ENCODE measurements around the gene HBG1. TPM values are rescaled to one million over a fixed set of nuclear protein-coding genes. Genes with fewer than 3 reads are reported as not detected.

Gene HBG1
- total RNA-seq, 1 experiment from 2014 or later, result 2.3 TPM

DNA sequence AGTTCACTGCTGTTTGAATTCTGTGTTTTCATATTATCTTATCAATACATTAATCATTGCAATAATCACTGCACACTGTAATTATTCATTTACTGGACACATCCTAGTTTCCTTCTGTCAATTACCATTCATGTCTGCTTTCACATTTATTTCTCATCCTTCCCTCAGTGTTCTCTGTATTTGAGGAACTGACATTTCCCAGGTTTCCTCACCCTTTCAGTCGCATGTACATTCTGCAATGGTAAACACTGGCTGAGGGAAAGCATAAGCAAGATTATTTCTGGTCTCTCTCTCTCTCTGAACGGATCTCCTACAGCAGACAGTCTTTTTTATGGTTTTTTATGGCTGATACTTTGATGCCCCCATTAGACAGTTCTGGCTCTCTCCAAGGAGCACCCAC lies 11.2 kb downstream of the HBG1 start:
- ATAC-seq, result no peak
- no TSS peak for BruUV-seq (replicated peaks)
- no peak for DNase-seq (ENCODE audit: low read depth, low spot score)
- Histone ChIP-seq H3K9me3 (ENCODE audit: control insufficient read depth, insufficient read depth, low read depth, low read length) (no peaks in the 10 kb centered on the region), H3K4me3 (ENCODE audit: low read depth in 2 of 2, low read length in 2 of 2) (no peak overlapping the region), H3K27ac (ENCODE audit: low read length) (no peak overlapping the region), H3K4me1 (ENCODE audit: control insufficient read depth, insufficient read depth, low read length) (no peaks in the 10 kb centered on the region), H3K27me3 (ENCODE audit: control insufficient read depth, insufficient read depth, low read length) (peaks cover 2% of the 10 kb centered on the region; the same call in 1 of the 2 replicates), H3K36me3 (ENCODE audit: control insufficient read depth, insufficient read depth, low read length) (no peaks in the 10 kb centered on the region)
- ChIA-PET POLR2A (no interaction called here), CTCF (no interaction called here)
- in situ Hi-C loops (cut with HindIII; ENCODE audit: low pct_unique_long_range_greater_than_20kb, low sequenced_read_pairs) (no loop called here), intact Hi-C loops (cut with micrococcal nuclease; ENCODE audit: unreplicated experiment) (no loop called here)
- TF ChIP-seq CTCF (IDR thresholded peaks at IDR 0.05) (no peak), TCF7L2 (IDR thresholded peaks at IDR 0.05; ENCODE audit: low read depth, low read length) (no peak), SIN3A (IDR thresholded peaks at IDR 0.05; ENCODE audit: borderline replicate concordance, insufficient read depth, low read depth, low read length) (no peak), REST (IDR thresholded peaks at IDR 0.05; ENCODE audit: insufficient read depth in 1 of 2, low read depth in 2 of 2, low read length in 1 of 2) (no peak), POLR2AphosphoS5 (IDR thresholded peaks at IDR 0.05; ENCODE audit: low read depth, low read length) (no peak)

DNA sequence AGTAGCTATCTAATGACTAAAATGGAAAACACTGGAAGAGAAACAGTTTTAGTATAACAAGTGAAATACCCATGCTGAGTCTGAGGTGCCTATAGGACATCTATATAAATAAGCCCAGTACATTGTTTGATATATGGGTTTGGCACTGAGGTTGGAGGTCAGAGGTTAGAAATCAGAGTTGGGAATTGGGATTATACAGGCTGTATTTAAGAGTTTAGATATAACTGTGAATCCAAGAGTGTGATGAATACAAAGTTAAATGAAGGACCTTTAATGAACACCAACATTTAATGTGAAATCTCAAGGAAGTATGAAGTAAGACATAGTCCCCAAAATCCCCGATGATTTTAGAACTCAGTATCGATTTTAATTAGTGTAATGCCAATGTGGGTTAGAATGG lies 12.2 kb downstream of the HBG1 start:
- in situ Hi-C loops (cut with HindIII; ENCODE audit: low pct_unique_long_range_greater_than_20kb, low sequenced_read_pairs), result no loop called here
- H3K9me3 ChIP-seq (ENCODE audit: control insufficient read depth, insufficient read depth, low read depth, low read length), result no peaks in the 10 kb centered on the region
- H3K27ac ChIP-seq (ENCODE audit: low read length), result no peak overlapping the region
- no peaks in the 10 kb centered on the region for H3K36me3 ChIP-seq (ENCODE audit: control insufficient read depth, insufficient read depth, low read length)
- ChIA-PET POLR2A (no interaction called here), CTCF (no interaction called here)
- H3K4me3 ChIP-seq (ENCODE audit: low read depth in 2 of 2, low read length in 2 of 2), result no peak overlapping the region
- no peaks in the 10 kb centered on the region for H3K4me1 ChIP-seq (ENCODE audit: control insufficient read depth, insufficient read depth, low read length)
- ATAC-seq (no peak), DNase-seq (ENCODE audit: low read depth, low spot score) (no peak)
- intact Hi-C loops (cut with micrococcal nuclease; ENCODE audit: unreplicated experiment), result no loop called here
- no TSS peak for BruUV-seq (replicated peaks)
- no peak for TF ChIP-seq CTCF (IDR thresholded peaks at IDR 0.05)
- peaks cover 2% of the 10 kb centered on the region; the same call in 1 of the 2 replicates for H3K27me3 ChIP-seq (ENCODE audit: control insufficient read depth, insufficient read depth, low read length)
